HCT116 (cell line): Measurements from ENCODE around the gene NPL. TPM values are rescaled to one million over a fixed set of nuclear protein-coding genes. Genes with fewer than 3 reads are reported as not detected.

Experiments used
- ATAC-seq: fragments of 200-7000 bp; cut with Tn5 transposase; 2 replicates; pipeline ENCODE4 v1.9.1; 2020; ENCODE audit warnings: mild to moderate bottlenecking, moderate library complexity
- BruUV-seq: library from RNA; stranded (reverse); fragments of 400-500 nt; replicated peaks from 2 replicates; lab custom pipeline; 2021; lab: Mats Ljungman, UMichigan
- CTCF ChIA-PET: fragments of 300-600 bp; sonication (Branson Sonifier 250); formaldehyde crosslinking; loops from one replicate; lab custom pipeline; 2021; ENCODE audit warnings: antibody characterized with exemption; lab: Charles Lee
- POLR2A ChIA-PET: fragments of 300-600, 350-600 bp; sonication (Branson Sonifier 250); formaldehyde crosslinking; loops from one replicate; lab custom pipeline; 2021; ENCODE audit warnings: antibody characterized with exemption; lab: Charles Lee
- RAD21 ChIA-PET, 2 experiments: fragments of 300-600 bp; sonication (Branson Sonifier 250); formaldehyde crosslinking; loops; one replicate each; lab custom pipeline; 2023; ENCODE audit warnings: low total read pairs in 2 of 2; ENCODE audit not compliant: uncharacterized antibody in 2 of 2, unreplicated experiment in 2 of 2, low non-redundant PET in 1 of 2; lab: Charles Lee
- DNase-seq: peaks from one replicate; pipeline ENCODE4 v3.0.0-alpha.2; 2010; ENCODE audit warnings: low read depth, low spot score
- H2AFZ ChIP-seq: fragments of 200-600 bp; shearing (Covaris generic), sonication (generic); 2 replicates; pipeline ENCODE4 v1.6.1; 2017; ENCODE audit warnings: low read depth, mixed run types, mixed read lengths, antibody characterized with exemption, low read length; ENCODE audit not compliant: poor library complexity, severe bottlenecking
- H3K27ac ChIP-seq: 2 replicates; pipeline ENCODE4 v1.5.1; 2012; ENCODE audit warnings: low read depth, low read length
- H3K27me3 ChIP-seq: fragments of 200-600 bp; sonication (generic); 2 replicates; pipeline ENCODE4 v1.6.1; 2016; ENCODE audit warnings: mixed run types, low read length, mixed read lengths; ENCODE audit not compliant: insufficient read depth
- H3K36me3 ChIP-seq, 2 experiments: fragments of 200-500 bp in 1 of 2; fragments of 200-600 bp in 1 of 2; sonication (Bioruptor generic) in 1 of 2; sonication (generic) in 1 of 2; 2 replicates each; pipeline versions ENCODE4 v1.5.1 to v1.6.1; 2014 to 2016; ENCODE audit warnings: low read length in 2 of 2, inconsistent platforms in 1 of 2, mixed read lengths in 1 of 2, mixed run types in 1 of 2; ENCODE audit not compliant: insufficient read depth in 2 of 2, control insufficient read depth in 1 of 2
- H3K4me1 ChIP-seq, 2 experiments: fragments of 200-600 bp in 1 of 2; sonication (generic) in 1 of 2; 2 replicates each; pipeline versions ENCODE4 v1.5.1 to v1.6.1; 2012 to 2017; ENCODE audit warnings: low read length in 2 of 2, inconsistent platforms in 1 of 2, mild to moderate bottlenecking in 1 of 2, mixed read lengths in 1 of 2, mixed run types in 1 of 2, moderate library complexity in 1 of 2; ENCODE audit not compliant: insufficient read depth in 2 of 2, control insufficient read depth in 1 of 2
- H3K4me2 ChIP-seq: fragments of 200-600 bp; sonication (generic); 2 replicates; pipeline ENCODE4 v1.6.1; 2017; ENCODE audit warnings: mixed run types, low read length, mixed read lengths
- H3K4me3 ChIP-seq, 2 experiments: fragments of 200-600 bp in 1 of 2; sonication (generic) in 1 of 2; replicated peaks in 1 of 2; 2 replicates each; pipeline ENCODE4 v1.5.1; 2011 to 2016; ENCODE audit warnings: low read length in 2 of 2, control low read depth in 1 of 2, low read depth in 1 of 2, mild to moderate bottlenecking in 1 of 2, mixed read lengths in 1 of 2, mixed run types in 1 of 2
- H3K79me2 ChIP-seq: fragments of 200-600 bp; sonication (generic); 2 replicates; pipeline ENCODE4 v1.6.1; 2017; ENCODE audit warnings: mild to moderate bottlenecking, mixed run types, low read length, moderate library complexity, mixed read lengths; ENCODE audit not compliant: insufficient read depth
- H3K9ac ChIP-seq: fragments of 200-600 bp; sonication (generic); 2 replicates; pipeline ENCODE4 v1.6.1; 2016; ENCODE audit warnings: low read length, mixed read lengths
- H3K9me2 ChIP-seq: fragments of 200-600 bp; sonication (generic), shearing (Covaris generic); 2 replicates; pipeline ENCODE4 v1.6.1; 2017; ENCODE audit warnings: mixed run types, mild to moderate bottlenecking, moderate library complexity; ENCODE audit not compliant: insufficient read depth
- H3K9me3 ChIP-seq, 2 experiments: fragments of 200-500 bp in 1 of 2; fragments of 200-600 bp in 1 of 2; sonication (Bioruptor generic) in 1 of 2; sonication (generic) in 1 of 2; 2 replicates each; pipeline ENCODE4 v1.6.1; 2014 to 2017; ENCODE audit warnings: low read length in 2 of 2, mixed read lengths in 2 of 2, inconsistent platforms in 1 of 2, low read depth in 1 of 2, mild to moderate bottlenecking in 1 of 2, mixed run types in 1 of 2, moderate library complexity in 1 of 2; ENCODE audit not compliant: control insufficient read depth in 1 of 2, insufficient read depth in 1 of 2
- H4K20me1 ChIP-seq: fragments of 200-600 bp; sonication (generic), shearing (Covaris generic); 2 replicates; pipeline ENCODE4 v1.6.1; 2017; ENCODE audit warnings: mixed run types, mild to moderate bottlenecking, moderate library complexity; ENCODE audit not compliant: insufficient read depth
- CEBPB ChIP-seq: IDR thresholded peaks from 2 replicates; pipeline ENCODE4 v1.6.1; 2012; ENCODE audit warnings: low read depth
- CTCF ChIP-seq, 3 experiments: fragments of 200-600 bp in 1 of 3; sonication (generic) in 1 of 3; IDR thresholded peaks in 2 of 3; conservative IDR thresholded peaks in 1 of 3; 2 replicates each; pipeline ENCODE4 v1.5.1; 2012 to 2017; ENCODE audit warnings: low read depth in 2 of 3, low read length in 2 of 3, antibody characterized with exemption in 1 of 3, borderline replicate concordance in 1 of 3, control low read depth in 1 of 3, mild to moderate bottlenecking in 1 of 3, mixed read lengths in 1 of 3, mixed run types in 1 of 3, moderate library complexity in 1 of 3; ENCODE audit not compliant: insufficient read depth in 1 of 3
- EGR1 ChIP-seq: IDR thresholded peaks from 2 replicates; pipeline ENCODE4 v1.6.1; 2012; ENCODE audit warnings: low read depth
- ELF1 ChIP-seq: IDR thresholded peaks from 2 replicates; pipeline ENCODE4 v1.6.1; 2012; ENCODE audit warnings: low read depth, borderline replicate concordance
- POLR2AphosphoS5 ChIP-seq: IDR thresholded peaks from 2 replicates; pipeline ENCODE4 v1.6.1; 2011; ENCODE audit warnings: mild to moderate bottlenecking, low read depth, low read length, moderate library complexity
- REST ChIP-seq: IDR thresholded peaks from 2 replicates; pipeline ENCODE4 v1.6.1; 2012; ENCODE audit warnings: low read depth
- SP1 ChIP-seq: IDR thresholded peaks from 2 replicates; pipeline ENCODE4 v1.6.1; 2012; ENCODE audit warnings: low read depth
- YY1 ChIP-seq: IDR thresholded peaks from 2 replicates; pipeline ENCODE4 v1.6.1; 2011; ENCODE audit warnings: low read length, low read depth, moderate library complexity, mild to moderate bottlenecking; ENCODE audit not compliant: insufficient replicate concordance; ENCODE audit errors: extremely low read depth
- intact Hi-C: fragments of 100-400 bp; cut with micrococcal nuclease; formaldehyde crosslinking; loops from 2 replicates; pipeline ENCODE4 v1.10.0; 2022
- total RNA-seq: library from RNA; stranded (reverse); gene quantifications from one replicate; pipeline ENCODE4 v1.2.1, GENCODE V29; 2021; ENCODE audit not compliant: unreplicated experiment

The NPL gene
- total RNA-seq, 1 experiment from 2014 or later: 0.39 TPM

GRCh38 chr1:182771187-182771984 lies 18.2 kb upstream of the NPL start:
- Histone ChIP-seq H3K9me3 (no peaks in the 10 kb centered on the region), H3K4me2 (no peak overlapping the region), H3K9ac (no peak overlapping the region), H3K27me3 (no peaks in the 10 kb centered on the region), H3K9me2 (no peaks in the 10 kb centered on the region), H3K27ac (no peak overlapping the region), H3K4me1 (no peaks in the 10 kb centered on the region), H2AFZ (no peak overlapping the region), H4K20me1 (no peaks in the 10 kb centered on the region), H3K79me2 (no peaks in the 10 kb centered on the region), H3K4me3 (no peak overlapping the region), H3K36me3 (no peaks in the 10 kb centered on the region)
- intact Hi-C loops: no loop called here
- BruUV-seq: no TSS peak
- no peak for ATAC-seq
- DNase-seq: no peak
- TF ChIP-seq CEBPB (no peak), POLR2AphosphoS5 (no peak), YY1 (no peak), CTCF (IDR thresholded peaks at IDR 0.05 in 2 of 3, conservative IDR thresholded peaks at IDR 0.05 in 1 of 3; ENCODE audit: borderline replicate concordance in 1 of 3, insufficient read depth in 1 of 3, low read depth in 2 of 3, low read length in 2 of 3) (peak in 2 of 3 experiments; percentile 25 to 48; a peak in 3 of 6 replicates)
- POLR2A ChIA-PET: no interaction called here
- CTCF ChIA-PET: interaction anchor here (1.1 to 1.5 kb wide), 2 partner anchors 11 to 170 kb away, joined by 4 to 5 read pairs; no protein-coding TSS in a partner anchor
- RAD21 ChIA-PET: no interaction called here

GRCh38 chr1:182777386-182777785 lies 12.2 kb upstream of the NPL start:
- BruUV-seq: no TSS peak
- no peak overlapping the region for H3K4me2 ChIP-seq
- H3K9ac ChIP-seq: no peak overlapping the region
- H2AFZ ChIP-seq: no peak overlapping the region
- intact Hi-C loops: no loop called here
- RAD21 ChIA-PET: no interaction called here
- no peak overlapping the region for H3K4me3 ChIP-seq
- TF ChIP-seq CEBPB: no peak
- no peak for TF ChIP-seq EGR1
- TF ChIP-seq REST: no peak
- TF ChIP-seq SP1: no peak
- no peak for TF ChIP-seq ELF1
- TF ChIP-seq, all 23 proteins: peak for 0
- no peak for ATAC-seq
- Histone ChIP-seq H3K79me2 (no peaks in the 10 kb centered on the region), H3K27me3 (no peaks in the 10 kb centered on the region), H4K20me1 (no peaks in the 10 kb centered on the region), H3K4me1 (no peaks in the 10 kb centered on the region), H3K36me3 (no peaks in the 10 kb centered on the region), H3K27ac (no peak overlapping the region), H3K9me2 (no peaks in the 10 kb centered on the region), H3K9me3 (no peaks in the 10 kb centered on the region)
- ChIA-PET POLR2A (no interaction called here), CTCF (no interaction called here)
- DNase-seq: no peak
